Measurements from ENCODE around the gene NUTM2A.
"Not testable (repeated sequence)": the region's sequence is repeated elsewhere in the genome, so short reads cannot be mapped to it uniquely, and the experiment has no call there.

DNA sequence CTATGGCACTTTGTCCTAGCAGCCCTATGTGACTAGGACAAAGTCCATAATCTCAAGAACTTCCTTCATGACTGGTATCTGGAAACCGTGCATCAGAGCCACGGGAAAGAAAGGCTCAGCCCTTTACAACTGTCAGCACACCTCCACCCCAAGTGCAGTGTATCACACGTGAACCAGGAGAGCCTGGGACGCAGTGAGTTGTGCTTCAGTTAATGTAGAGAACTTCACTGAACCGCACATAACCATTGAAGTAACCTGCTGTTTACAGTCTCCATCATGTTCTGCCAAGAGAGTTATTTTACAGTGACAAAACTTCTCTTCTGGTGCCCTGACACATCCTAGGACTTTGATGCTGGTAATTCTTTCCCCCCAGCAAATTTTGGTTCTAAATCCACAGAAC, 12.0 kb downstream of the NUTM2A start:
- TF ChIP-seq CTCF, POLR2A (IDR thresholded peaks at IDR 0.05): not testable (repeated sequence)
